Mesendoderm (in vitro differentiated cells): ENCODE data around the gene HERC4.

Experiments
- DNase-seq: peaks from one replicate; pipeline ENCODE4 v3.0.0; 2013
- H2AK5ac ChIP-seq: 2 replicates; pipeline ENCODE4 v1.6.1; 2013; ENCODE audit warnings: low read length, inconsistent platforms
- H2BK120ac ChIP-seq: 2 replicates; pipeline ENCODE4 v1.6.1; 2013; ENCODE audit warnings: low read depth, mild to moderate bottlenecking, low read length, moderate library complexity, mixed read lengths
- H2BK15ac ChIP-seq: replicated peaks from 2 replicates; pipeline ENCODE4 v1.6.1; 2013; ENCODE audit warnings: low read depth, mild to moderate bottlenecking, moderate library complexity
- H2BK5ac ChIP-seq: 2 replicates; pipeline ENCODE4 v1.6.1; 2013; ENCODE audit warnings: low read length, inconsistent platforms
- H3K18ac ChIP-seq: 2 replicates; pipeline ENCODE4 v1.6.1; 2013; ENCODE audit warnings: mild to moderate bottlenecking, low read length, mixed read lengths
- H3K23ac ChIP-seq: one replicate; pipeline ENCODE4 v1.6.1; 2013; ENCODE audit warnings: low read length
- H3K27ac ChIP-seq: 2 replicates; pipeline ENCODE4 v1.5.1; 2013; ENCODE audit warnings: low read depth, mild to moderate bottlenecking, inconsistent platforms, low read length, moderate library complexity
- H3K27me3 ChIP-seq: 2 replicates; pipeline ENCODE4 v1.6.1; 2013; ENCODE audit warnings: low read length, control low read depth, mild to moderate bottlenecking, inconsistent platforms; ENCODE audit not compliant: insufficient read depth, poor library complexity
- H3K36me3 ChIP-seq: 2 replicates; pipeline ENCODE4 v1.6.1; 2013; ENCODE audit warnings: low read length, inconsistent platforms; ENCODE audit not compliant: control insufficient read depth, insufficient read depth
- H3K4ac ChIP-seq: one replicate; pipeline ENCODE4 v1.6.1; 2013; ENCODE audit warnings: low read depth, mild to moderate bottlenecking, low read length, moderate library complexity
- H3K4me1 ChIP-seq: 2 replicates; pipeline ENCODE4 v1.6.1; 2013; ENCODE audit warnings: low read depth, low read length, inconsistent platforms; ENCODE audit not compliant: control insufficient read depth
- H3K4me2 ChIP-seq: 2 replicates; pipeline ENCODE4 v1.6.1; 2013; ENCODE audit warnings: low read length
- H3K4me3 ChIP-seq: 2 replicates; pipeline ENCODE4 v1.5.1; 2013; ENCODE audit warnings: mild to moderate bottlenecking, low read length
- H3K56ac ChIP-seq: one replicate; pipeline ENCODE4 v1.6.1; 2013; ENCODE audit warnings: low read length
- H3K79me1 ChIP-seq: 2 replicates; pipeline ENCODE4 v1.6.1; 2013; ENCODE audit warnings: low read length, inconsistent platforms
- H3K79me2 ChIP-seq: 2 replicates; pipeline ENCODE4 v1.6.1; 2013; ENCODE audit warnings: mild to moderate bottlenecking, low read length; ENCODE audit not compliant: control insufficient read depth, insufficient read depth
- H3K9ac ChIP-seq: 2 replicates; pipeline ENCODE4 v1.6.1; 2013; ENCODE audit warnings: low read length, inconsistent platforms
- H4K5ac ChIP-seq: one replicate; pipeline ENCODE4 v1.6.1; 2013; ENCODE audit warnings: low read length
- H4K8ac ChIP-seq: one replicate; pipeline ENCODE4 v1.6.1; 2013; ENCODE audit warnings: low read depth, mild to moderate bottlenecking, control low read depth, low read length, moderate library complexity
- WGBS: extraction: QIAGEN DNeasy Blood & Tissue Kit; methylation state at CpG from one replicate; pipeline ENCODE4 v1.1.7; 2013; ENCODE audit warnings: low lambda C conversion rate, missing lambda C conversion rate; ENCODE audit not compliant: insufficient coverage; ENCODE audit errors: extremely low coverage; 5-methylcytosine and 5-hydroxymethylcytosine counted together

The HERC4 gene

GRCh38 chr10:68052463-68052862 lies 22.6 kb downstream of the HERC4 start:
- H3K36me3 ChIP-seq = no peaks in the 10 kb centered on the region
- peaks cover 2% of the 10 kb centered on the region for H3K79me1 ChIP-seq
- H3K79me2 ChIP-seq = no peaks in the 10 kb centered on the region
- no CpG with 5 or more reads among the region's 2 CpGs for WGBS
- H3K56ac ChIP-seq = no peak overlapping the region
- H3K27me3 ChIP-seq = no peaks in the 10 kb centered on the region
- H2BK120ac ChIP-seq = no peak overlapping the region
- H4K5ac ChIP-seq = no peak overlapping the region
- H3K27ac ChIP-seq = no peak overlapping the region
- H3K4me1 ChIP-seq = no peaks in the 10 kb centered on the region
- H2BK5ac ChIP-seq = no peak overlapping the region
- no peak for DNase-seq
- H3K23ac ChIP-seq = no peak overlapping the region
- no peak overlapping the region for H2AK5ac ChIP-seq
- H4K8ac ChIP-seq = no peak overlapping the region
- no peak overlapping the region for H3K18ac ChIP-seq
- no peak overlapping the region for H3K4me2 ChIP-seq
- H2BK15ac ChIP-seq = no peak overlapping the region
- no peak overlapping the region for H3K4me3 ChIP-seq
- H3K9ac ChIP-seq = no peak overlapping the region
- H3K4ac ChIP-seq = no peak overlapping the region

GRCh38 chr10:68049289-68050078 lies 25.6 kb downstream of the HERC4 start:
- no peak overlapping the region for H3K4me3 ChIP-seq
- no peak overlapping the region for H3K23ac ChIP-seq
- no peak overlapping the region for H2BK5ac ChIP-seq
- WGBS = no CpG with 5 or more reads among the region's 8 CpGs
- no peaks in the 10 kb centered on the region for H3K79me2 ChIP-seq
- no peak overlapping the region for H2AK5ac ChIP-seq
- H3K9ac ChIP-seq = no peak overlapping the region
- no peaks in the 10 kb centered on the region for H3K4me1 ChIP-seq
- no peaks in the 10 kb centered on the region for H3K27me3 ChIP-seq
- no peak overlapping the region for H3K4me2 ChIP-seq
- peaks cover 2% of the 10 kb centered on the region for H3K79me1 ChIP-seq
- H3K18ac ChIP-seq = no peak overlapping the region
- H3K36me3 ChIP-seq = no peaks in the 10 kb centered on the region
- no peak overlapping the region for H2BK15ac ChIP-seq
- no peak overlapping the region for H3K56ac ChIP-seq
- no peak for DNase-seq
- H2BK120ac ChIP-seq = no peak overlapping the region
- H3K4ac ChIP-seq = no peak overlapping the region
- H3K27ac ChIP-seq = no peak overlapping the region
- no peak overlapping the region for H4K5ac ChIP-seq
- H4K8ac ChIP-seq = no peak overlapping the region

- Histone ChIP-seq H3K9ac (no peak overlapping the region), H2BK120ac (no peak overlapping the region), H3K79me2 (no peaks in the 10 kb centered on the region), H3K4me3 (no peak overlapping the region), H4K8ac (no peak overlapping the region), H2BK5ac (no peak overlapping the region), H3K27me3 (no peaks in the 10 kb centered on the region), H2BK15ac (no peak overlapping the region), H3K4me1 (no peaks in the 10 kb centered on the region), H3K27ac (no peak overlapping the region), H3K36me3 (no peaks in the 10 kb centered on the region), H3K4me2 (no peak overlapping the region), H3K23ac (no peak overlapping the region), H3K4ac (no peak overlapping the region), H3K79me1 (peaks cover 3% of the 10 kb centered on the region), H3K56ac (no peak overlapping the region), H2AK5ac (no peak overlapping the region), H4K5ac (no peak overlapping the region), H3K18ac (no peak overlapping the region)
- WGBS = no CpG with 5 or more reads among the region's 3 CpGs
- no peak for DNase-seq
Measured at GRCh38 chr10:68047554-68048327, 27.3 kb downstream of the HERC4 start.

GRCh38 chr10:68047122-68047521 lies 28.0 kb downstream of the HERC4 start:
- H4K8ac ChIP-seq = no peak overlapping the region
- no CpG with 5 or more reads among the region's 1 CpG for WGBS

GRCh38 chr10:68046642-68047041 lies 28.4 kb downstream of the HERC4 start:
- WGBS = no CpG with 5 or more reads among the region's 5 CpGs
- no peak overlapping the region for H3K18ac ChIP-seq
- H2AK5ac ChIP-seq = no peak overlapping the region

More at GRCh38 chr10:68047122-68047521, 28.0 kb downstream of the HERC4 start:
- H2BK5ac ChIP-seq = no peak overlapping the region
- no peaks in the 10 kb centered on the region for H3K79me2 ChIP-seq
- peaks cover 3% of the 10 kb centered on the region for H3K79me1 ChIP-seq
- no peak overlapping the region for H3K18ac ChIP-seq
- no peak for DNase-seq
- no peak overlapping the region for H3K56ac ChIP-seq
- no peaks in the 10 kb centered on the region for H3K4me1 ChIP-seq
- no peaks in the 10 kb centered on the region for H3K27me3 ChIP-seq
- H2BK120ac ChIP-seq = no peak overlapping the region
- H3K36me3 ChIP-seq = no peaks in the 10 kb centered on the region
- no peak overlapping the region for H3K4ac ChIP-seq
- no peak overlapping the region for H3K4me3 ChIP-seq
- no peak overlapping the region for H3K9ac ChIP-seq
- H2BK15ac ChIP-seq = no peak overlapping the region
- no peak overlapping the region for H3K4me2 ChIP-seq
- H2AK5ac ChIP-seq = no peak overlapping the region
- H3K23ac ChIP-seq = no peak overlapping the region
- H3K27ac ChIP-seq = no peak overlapping the region
- no peak overlapping the region for H4K5ac ChIP-seq

More at GRCh38 chr10:68046642-68047041, 28.4 kb downstream of the HERC4 start:
- H3K4me2 ChIP-seq = no peak overlapping the region
- no peak overlapping the region for H2BK120ac ChIP-seq
- H3K79me2 ChIP-seq = no peaks in the 10 kb centered on the region
- no peak overlapping the region for H4K5ac ChIP-seq
- H3K27me3 ChIP-seq = no peaks in the 10 kb centered on the region
- no peak overlapping the region for H3K4ac ChIP-seq
- no peak overlapping the region for H4K8ac ChIP-seq
- no peak overlapping the region for H3K9ac ChIP-seq
- no peak overlapping the region for H3K23ac ChIP-seq
- no peak overlapping the region for H3K56ac ChIP-seq
- no peak for DNase-seq
- peaks cover 3% of the 10 kb centered on the region for H3K79me1 ChIP-seq
- no peaks in the 10 kb centered on the region for H3K4me1 ChIP-seq
- H2BK5ac ChIP-seq = no peak overlapping the region
- no peak overlapping the region for H2BK15ac ChIP-seq
- H3K27ac ChIP-seq = no peak overlapping the region
- no peaks in the 10 kb centered on the region for H3K36me3 ChIP-seq
- no peak overlapping the region for H3K4me3 ChIP-seq
